Activated T-helper 1 cell treated with anti-CD3 and anti-CD28 coated beads, Interleukin-12 subunit alpha, Interleukin-12 subunit beta, Interleukin-2, Interleukin-4 antibody, amounts not matched to agents 30 ng/mL and 10 ng/mL and 1 ng/mL, durations not matched to agents 14 hours and 24 hours and 36 hours (primary cell): ENCODE results near the gene GOLGA8T. TPM values are rescaled to one million over a fixed set of nuclear protein-coding genes. Genes with fewer than 3 reads are reported as not detected.
A peak's percentile ranks its signal among the peaks of the same experiment; 100 is the strongest.
"Not testable (repeated sequence)": the region's sequence is repeated elsewhere in the genome, so short reads cannot be mapped to it uniquely, and the experiment has no call there.

ENCODE experiments used
- DNase-seq: peaks from one replicate; pipeline ENCODE4 v3.0.0; 2021; ENCODE audit warnings: low spot score
- H3K27ac Mint-ChIP-seq: one replicate; pipeline ENCODE4 v1.8.0; 2021; ENCODE audit warnings: mild to moderate bottlenecking, mixed read lengths
- H3K27me3 Mint-ChIP-seq: one replicate; pipeline ENCODE4 v1.8.0; 2022; ENCODE audit warnings: mild to moderate bottlenecking, moderate library complexity, mixed read lengths; ENCODE audit not compliant: insufficient read depth
- H3K36me3 Mint-ChIP-seq: one replicate; pipeline ENCODE4 v1.8.0; 2021; ENCODE audit warnings: low read depth, mixed read lengths
- H3K4me1 Mint-ChIP-seq: one replicate; pipeline ENCODE4 v1.8.0; 2021; ENCODE audit warnings: low read depth, mixed read lengths
- H3K4me3 Mint-ChIP-seq: one replicate; pipeline ENCODE4 v1.8.0; 2021; ENCODE audit warnings: mild to moderate bottlenecking, moderate library complexity, mixed read lengths
- H3K9me3 Mint-ChIP-seq: one replicate; pipeline ENCODE4 v1.8.0; 2021; ENCODE audit warnings: mixed read lengths
- intact Hi-C: fragments of 100-400 bp; cut with micrococcal nuclease; formaldehyde crosslinking; loops from one replicate; pipeline ENCODE4 v1.15.1; 2024
- total RNA-seq: library from RNA; stranded (reverse); gene quantifications from 2 replicates; pipeline ENCODE4 v1.2.3, GENCODE V29; 2022

The GOLGA8T gene
- total RNA-seq, 1 donor from 2014 or later, result not detected

- H3K27me3 Mint-ChIP-seq, DNase-seq, H3K27ac Mint-ChIP-seq, H3K36me3 Mint-ChIP-seq, H3K4me1 Mint-ChIP-seq, H3K9me3 Mint-ChIP-seq, H3K4me3 Mint-ChIP-seq, intact Hi-C loops: not testable (repeated sequence)
Observed at GRCh38 chr15:30171452-30171851, 36.6 kb downstream of the GOLGA8T start.

- DNase-seq, result peak; percentile 72
- H3K4me1 Mint-ChIP-seq, H3K4me3 Mint-ChIP-seq, H3K27me3 Mint-ChIP-seq, intact Hi-C loops, H3K9me3 Mint-ChIP-seq, H3K36me3 Mint-ChIP-seq: not testable (repeated sequence)
- peak overlapping the region; percentile 59 for H3K27ac Mint-ChIP-seq
Observed at GRCh38 chr15:30173041-30173608, 38.3 kb downstream of the GOLGA8T start.

DNA sequence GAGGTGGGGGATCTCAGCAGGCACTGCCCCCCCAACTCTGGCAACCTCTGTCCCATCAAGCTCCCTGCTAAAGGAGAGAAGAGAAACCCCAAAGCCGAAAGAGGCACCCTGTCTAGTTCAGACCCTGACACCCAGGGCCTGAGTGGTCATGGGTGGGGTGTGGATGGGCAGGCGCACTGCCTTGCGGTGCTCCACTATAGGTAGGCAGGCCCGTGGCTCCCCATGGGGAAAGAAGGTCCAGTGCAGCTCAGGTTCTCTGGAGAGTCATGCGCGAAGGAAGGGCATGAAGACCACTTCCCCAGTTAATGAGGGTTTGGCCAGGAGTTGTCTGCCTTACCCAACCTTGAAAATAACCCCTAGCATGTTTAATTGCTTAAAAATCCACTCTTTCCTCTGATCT is 40.4 kb downstream of the GOLGA8T start:
- intact Hi-C loops, H3K27ac Mint-ChIP-seq, H3K36me3 Mint-ChIP-seq, H3K4me3 Mint-ChIP-seq, H3K9me3 Mint-ChIP-seq, DNase-seq, H3K4me1 Mint-ChIP-seq, H3K27me3 Mint-ChIP-seq: not testable (repeated sequence)

DNA sequence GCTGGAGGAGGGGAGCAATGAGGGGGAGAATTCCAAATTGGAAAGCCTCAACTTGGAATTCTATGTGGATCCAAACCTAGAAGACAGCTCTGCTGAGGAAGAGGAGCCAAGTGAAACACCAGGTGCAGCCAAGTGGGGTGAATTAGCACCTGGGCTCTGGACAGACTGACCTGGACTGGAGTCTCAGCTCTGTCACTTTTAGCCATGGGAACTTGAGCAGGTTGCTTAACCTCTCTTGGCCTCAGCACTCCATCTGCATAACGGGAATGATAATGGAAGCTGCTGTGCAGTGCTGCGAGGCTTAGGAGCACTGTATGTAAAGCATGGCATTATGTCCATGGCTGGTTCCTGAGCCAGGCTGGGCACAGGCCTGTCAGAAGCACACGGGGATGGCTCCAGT is 41.8 kb downstream of the GOLGA8T start:
- H3K4me1 Mint-ChIP-seq, H3K27me3 Mint-ChIP-seq, H3K27ac Mint-ChIP-seq, H3K9me3 Mint-ChIP-seq, intact Hi-C loops, H3K4me3 Mint-ChIP-seq, H3K36me3 Mint-ChIP-seq, DNase-seq: not testable (repeated sequence)

GRCh38 chr15:30179814-30180213 is 45.0 kb downstream of the GOLGA8T start:
- H3K27ac Mint-ChIP-seq, H3K36me3 Mint-ChIP-seq, DNase-seq, intact Hi-C loops, H3K27me3 Mint-ChIP-seq, H3K9me3 Mint-ChIP-seq, H3K4me1 Mint-ChIP-seq, H3K4me3 Mint-ChIP-seq: not testable (repeated sequence)

DNA sequence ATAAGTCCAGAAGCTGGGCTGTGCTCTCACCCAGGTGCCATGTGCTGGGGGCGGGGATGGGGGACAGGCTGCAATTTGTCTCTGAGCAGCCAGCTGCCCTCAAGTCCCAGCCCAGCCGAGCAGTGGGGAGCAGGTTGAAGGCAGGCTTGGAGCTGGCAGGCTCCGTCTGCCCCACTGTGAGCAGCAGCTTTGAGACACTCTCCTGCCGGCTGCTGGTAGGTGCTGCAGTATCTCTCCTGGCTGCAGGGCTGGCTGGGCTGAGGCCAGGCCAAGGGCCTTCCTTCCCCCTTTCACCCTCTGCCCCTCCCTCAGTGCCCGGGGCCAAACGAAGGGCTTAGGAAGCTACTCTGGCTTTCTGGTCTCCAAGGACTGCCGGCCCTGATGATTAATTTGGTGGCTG is 50.6 kb downstream of the GOLGA8T start:
- H3K9me3 Mint-ChIP-seq, H3K27ac Mint-ChIP-seq, H3K27me3 Mint-ChIP-seq, H3K4me1 Mint-ChIP-seq, H3K36me3 Mint-ChIP-seq, intact Hi-C loops, DNase-seq, H3K4me3 Mint-ChIP-seq: not testable (repeated sequence)

- H3K4me3 Mint-ChIP-seq, H3K27me3 Mint-ChIP-seq, intact Hi-C loops, H3K27ac Mint-ChIP-seq, H3K4me1 Mint-ChIP-seq, DNase-seq, H3K9me3 Mint-ChIP-seq, H3K36me3 Mint-ChIP-seq: not testable (repeated sequence)
Observed at GRCh38 chr15:30187429-30187828, 52.6 kb downstream of the GOLGA8T start.

DNA sequence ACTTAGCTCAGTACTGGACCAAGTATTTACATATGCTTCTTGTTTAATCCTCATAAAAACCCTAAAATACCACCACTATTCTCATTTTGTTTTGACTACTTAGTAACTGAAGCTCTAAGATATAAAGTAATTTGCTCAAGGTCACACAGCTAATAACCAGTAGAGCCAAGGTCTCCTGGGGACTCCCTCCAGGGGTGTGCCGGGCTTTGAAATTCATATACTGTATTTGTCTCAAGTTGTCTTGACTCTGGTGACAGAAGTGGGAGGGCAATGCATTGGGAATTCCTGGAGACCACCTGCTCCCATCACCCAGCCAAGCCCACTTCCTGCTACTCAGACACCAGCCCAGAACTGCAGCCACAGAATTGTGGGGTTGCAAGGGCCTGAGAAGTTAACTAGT is 54.9 kb downstream of the GOLGA8T start:
- H3K27me3 Mint-ChIP-seq, H3K27ac Mint-ChIP-seq, H3K36me3 Mint-ChIP-seq, H3K9me3 Mint-ChIP-seq, DNase-seq, H3K4me1 Mint-ChIP-seq, intact Hi-C loops, H3K4me3 Mint-ChIP-seq: not testable (repeated sequence)

DNA sequence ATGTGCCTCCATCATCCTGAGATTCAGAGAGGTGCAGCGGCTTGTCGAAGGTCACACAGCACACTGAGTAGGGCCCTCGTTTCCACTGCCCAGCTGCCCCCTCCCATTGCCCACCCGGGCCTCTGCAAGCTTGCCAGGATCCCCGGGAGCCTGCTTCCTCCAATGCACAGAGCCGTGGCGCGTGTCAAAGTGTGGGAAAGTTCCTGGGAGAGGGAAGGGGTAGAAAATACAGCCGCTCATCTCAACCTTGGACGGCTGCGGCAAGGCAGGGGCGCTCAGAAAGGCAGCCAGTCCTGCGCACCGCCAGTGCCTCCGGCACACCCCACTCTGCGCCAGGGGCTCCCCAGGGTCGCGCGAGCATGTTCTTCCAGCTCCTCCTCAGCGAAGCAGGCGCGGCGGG is 56.3 kb downstream of the GOLGA8T start:
- H3K4me1 Mint-ChIP-seq, H3K9me3 Mint-ChIP-seq, H3K4me3 Mint-ChIP-seq, H3K27me3 Mint-ChIP-seq, intact Hi-C loops, H3K36me3 Mint-ChIP-seq, H3K27ac Mint-ChIP-seq, DNase-seq: not testable (repeated sequence)

DNA sequence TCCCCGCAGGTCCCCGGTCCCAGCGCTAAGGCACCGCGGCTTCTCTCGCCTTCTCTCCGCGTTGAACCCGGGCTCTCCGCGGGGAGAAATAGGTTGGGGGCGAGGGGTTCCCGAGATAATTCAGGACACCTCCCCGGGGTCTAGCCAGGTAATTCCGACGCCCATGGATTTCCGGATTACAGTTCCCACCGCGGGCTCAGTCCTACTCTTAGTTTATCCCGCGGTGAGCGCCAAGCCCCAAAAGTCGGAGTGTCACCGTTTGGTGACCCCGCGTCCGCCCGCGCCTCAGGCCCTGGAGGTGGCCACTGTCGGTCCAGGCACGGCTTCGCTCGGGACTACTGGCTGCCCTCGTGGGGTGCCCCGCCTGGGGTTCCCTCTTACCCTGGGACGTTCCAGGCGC is 56.8 kb downstream of the GOLGA8T start:
- H3K27ac Mint-ChIP-seq, H3K4me1 Mint-ChIP-seq, intact Hi-C loops, H3K4me3 Mint-ChIP-seq, H3K9me3 Mint-ChIP-seq, H3K36me3 Mint-ChIP-seq, H3K27me3 Mint-ChIP-seq, DNase-seq: not testable (repeated sequence)

DNA sequence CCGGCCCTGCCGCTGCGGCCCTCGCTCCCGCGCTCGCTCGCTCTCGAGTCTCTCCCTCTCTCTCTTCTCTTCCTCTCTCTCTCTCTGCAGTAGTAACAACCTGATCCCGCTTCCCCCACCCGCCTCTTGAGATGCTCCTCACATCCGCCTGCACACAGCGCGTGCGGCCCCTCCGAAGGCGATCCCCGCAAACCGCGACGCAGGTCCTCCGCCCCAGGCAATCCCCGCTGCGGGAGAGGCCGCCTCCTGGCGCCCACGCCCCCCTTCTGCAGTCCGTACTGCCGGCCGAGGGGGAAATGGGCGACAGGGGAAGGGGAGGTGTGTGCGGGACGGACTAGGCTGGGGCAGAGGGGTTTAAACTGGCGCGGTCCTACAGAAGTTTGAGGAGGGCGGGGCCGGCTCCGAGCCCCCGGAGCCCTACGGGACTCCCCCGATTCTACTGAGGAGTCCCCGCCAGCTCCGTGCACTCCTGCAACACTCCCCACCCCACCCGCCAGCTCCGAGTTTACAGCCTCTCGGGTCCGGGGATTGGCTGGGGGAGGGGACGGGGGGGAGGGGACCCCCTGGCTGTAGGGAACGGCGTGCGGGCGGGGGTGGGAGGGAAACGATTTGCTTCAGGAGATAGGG is 57.4 kb downstream of the GOLGA8T start:
- H3K9me3 Mint-ChIP-seq, H3K4me3 Mint-ChIP-seq, intact Hi-C loops, H3K27me3 Mint-ChIP-seq, H3K27ac Mint-ChIP-seq, DNase-seq, H3K36me3 Mint-ChIP-seq, H3K4me1 Mint-ChIP-seq: not testable (repeated sequence)

- not testable (repeated sequence) for H3K36me3 Mint-ChIP-seq
Observed at GRCh38 chr15:30192892-30193291, 58.0 kb downstream of the GOLGA8T start.

More at GRCh38 chr15:30192892-30193291, 58.0 kb downstream of the GOLGA8T start:
- H3K4me1 Mint-ChIP-seq, intact Hi-C loops, H3K27ac Mint-ChIP-seq, H3K27me3 Mint-ChIP-seq, H3K9me3 Mint-ChIP-seq, DNase-seq, H3K4me3 Mint-ChIP-seq: not testable (repeated sequence)
